Spleen (tissue), 7 donors: ENCODE measurements around the gene SGPL1.

ENCODE experiments used
- POLR2A ChIP-seq, 3 donors: fragments of 450-650 bp; IDR thresholded peaks; one replicate each; pipeline ENCODE4 v1.5.1; 2017; ENCODE audit warnings: antibody characterized with exemption in 3 of 3, mild to moderate bottlenecking in 1 of 3
- POLR2AphosphoS5 ChIP-seq, 3 donors: sonication (generic); formaldehyde crosslinking; IDR thresholded peaks; one replicate each; pipeline ENCODE4 v1.5.1; 2017; ENCODE audit warnings: antibody characterized with exemption in 3 of 3
- TF ChIP-seq, protein P1 (sequence below), 11 experiments: fragments of 200-600 bp in 7 of 11; fragments of 450-650 bp in 4 of 11; sonication (generic) in 4 of 11; IDR thresholded peaks in 8 of 11; conservative IDR thresholded peaks in 3 of 11; 1 replicate in 7 of 11; 2 replicates in 4 of 11; pipeline versions ENCODE4 v1.4.0 to v1.8.0; 2016 to 2021; ENCODE audit warnings: antibody characterized with exemption in 11 of 11, inconsistent platforms in 4 of 11, mild to moderate bottlenecking in 1 of 11
- donor health status: DM: no; HTN: no; CAD: no; lungs with moderate emphysema.
- donor health status: DM: no; HTN: no; CAD: no.
- donor health status: DM: no; HTN: no; CAD: no.

DNA sequence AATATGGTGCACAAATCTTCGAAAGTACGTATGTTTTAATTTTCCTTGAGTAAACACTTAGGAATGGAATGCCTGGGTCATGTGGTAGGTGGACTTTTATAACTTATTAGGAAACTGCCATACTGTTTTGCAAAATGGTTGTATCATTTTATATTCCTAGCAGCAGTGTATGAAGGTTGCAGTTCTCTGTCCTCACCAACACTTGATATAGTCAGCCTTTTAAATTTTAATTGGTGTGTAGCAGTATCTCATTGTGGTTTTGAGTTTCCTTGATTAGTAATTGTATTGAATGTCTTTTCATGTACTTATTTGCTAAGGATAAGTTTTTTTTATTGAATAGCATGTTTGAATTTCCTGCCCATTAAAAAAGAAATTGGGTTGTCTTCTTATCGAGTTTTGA is 73.5 kb downstream of the SGPL1 start:
- TF ChIP-seq, protein P1, sequence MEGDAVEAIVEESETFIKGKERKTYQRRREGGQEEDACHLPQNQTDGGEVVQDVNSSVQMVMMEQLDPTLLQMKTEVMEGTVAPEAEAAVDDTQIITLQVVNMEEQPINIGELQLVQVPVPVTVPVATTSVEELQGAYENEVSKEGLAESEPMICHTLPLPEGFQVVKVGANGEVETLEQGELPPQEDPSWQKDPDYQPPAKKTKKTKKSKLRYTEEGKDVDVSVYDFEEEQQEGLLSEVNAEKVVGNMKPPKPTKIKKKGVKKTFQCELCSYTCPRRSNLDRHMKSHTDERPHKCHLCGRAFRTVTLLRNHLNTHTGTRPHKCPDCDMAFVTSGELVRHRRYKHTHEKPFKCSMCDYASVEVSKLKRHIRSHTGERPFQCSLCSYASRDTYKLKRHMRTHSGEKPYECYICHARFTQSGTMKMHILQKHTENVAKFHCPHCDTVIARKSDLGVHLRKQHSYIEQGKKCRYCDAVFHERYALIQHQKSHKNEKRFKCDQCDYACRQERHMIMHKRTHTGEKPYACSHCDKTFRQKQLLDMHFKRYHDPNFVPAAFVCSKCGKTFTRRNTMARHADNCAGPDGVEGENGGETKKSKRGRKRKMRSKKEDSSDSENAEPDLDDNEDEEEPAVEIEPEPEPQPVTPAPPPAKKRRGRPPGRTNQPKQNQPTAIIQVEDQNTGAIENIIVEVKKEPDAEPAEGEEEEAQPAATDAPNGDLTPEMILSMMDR (IDR thresholded peaks at IDR 0.05 in 8 of 11, conservative IDR thresholded peaks at IDR 0.05 in 3 of 11): no peak
- TF ChIP-seq POLR2AphosphoS5 (IDR thresholded peaks at IDR 0.05) (no peak), POLR2A (IDR thresholded peaks at IDR 0.05) (no peak)
